ENCODE data around the gene SLC27A6. TPM values are rescaled to one million over a fixed set of nuclear protein-coding genes. Genes with fewer than 3 reads are reported as not detected.

Gene SLC27A6
- total RNA-seq, 1 experiment from 2014 or later, result 0.16 TPM

DNA sequence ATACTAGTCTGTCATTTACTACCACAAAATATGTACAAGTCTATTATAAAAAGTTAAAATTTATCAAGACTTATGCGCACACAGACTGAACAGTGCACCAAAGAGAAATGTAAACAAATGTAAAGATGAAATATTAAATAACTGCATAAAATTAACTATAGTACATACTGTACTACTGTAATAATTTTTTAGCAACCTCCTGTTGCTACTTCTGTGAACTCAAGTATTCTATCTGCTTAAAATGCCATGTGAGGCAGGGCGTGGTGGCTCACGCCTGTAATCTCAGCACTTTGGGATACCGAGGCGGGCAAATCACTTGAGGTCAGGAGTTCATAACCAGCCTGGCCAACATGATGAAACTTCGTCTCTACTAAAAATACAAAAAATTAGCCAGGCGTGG lies 115.5 kb downstream of the SLC27A6 start:
- Mint-ChIP-seq H3K4me3 (ENCODE audit: unreplicated experiment) (no peak overlapping the region), H3K4me1 (ENCODE audit: insufficient read depth, unreplicated experiment) (no peaks in the 10 kb centered on the region), H3K27me3 (ENCODE audit: insufficient read depth, unreplicated experiment) (peaks cover 12% of the 10 kb centered on the region), H3K27ac (ENCODE audit: low read depth, unreplicated experiment) (no peak overlapping the region), H3K36me3 (ENCODE audit: insufficient read depth, unreplicated experiment) (no peaks in the 10 kb centered on the region), H3K9me3 (ENCODE audit: unreplicated experiment) (no peaks in the 10 kb centered on the region)
- no peak for TF ChIP-seq CTCF (IDR thresholded peaks at IDR 0.05; ENCODE audit: unreplicated experiment)
- POLR2A ChIA-PET, result no interaction called here
- BruUV-seq (replicated peaks), result no TSS peak
- DNase-seq (ENCODE audit: unreplicated experiment), result no peak
- intact Hi-C loops (cut with micrococcal nuclease), result no loop called here
- CTCF ChIA-PET, result interaction anchor here (1.0 kb wide), 1 partner anchor 15 kb away, joined by 4 read pairs; no protein-coding TSS in a partner anchor

GRCh38 chr5:129082225-129083136 lies 117.2 kb downstream of the SLC27A6 start:
- Mint-ChIP-seq H3K36me3 (ENCODE audit: insufficient read depth, unreplicated experiment) (no peaks in the 10 kb centered on the region), H3K4me1 (ENCODE audit: insufficient read depth, unreplicated experiment) (no peaks in the 10 kb centered on the region), H3K27me3 (ENCODE audit: insufficient read depth, unreplicated experiment) (peaks cover 28% of the 10 kb centered on the region), H3K27ac (ENCODE audit: low read depth, unreplicated experiment) (no peak overlapping the region), H3K9me3 (ENCODE audit: unreplicated experiment) (no peaks in the 10 kb centered on the region), H3K4me3 (ENCODE audit: unreplicated experiment) (no peak overlapping the region)
- CTCF ChIA-PET, result interaction anchor here (1.0 kb wide), 1 partner anchor 689 kb away, joined by 3 read pairs; no protein-coding TSS in a partner anchor
- TF ChIP-seq CTCF (IDR thresholded peaks at IDR 0.05; ENCODE audit: unreplicated experiment), result no peak
- intact Hi-C loops (cut with micrococcal nuclease), result no loop called here
- DNase-seq (ENCODE audit: unreplicated experiment), result no peak
- POLR2A ChIA-PET, result interaction anchor here (2.2 kb wide), 1 partner anchor 12 kb away, joined by 7 read pairs; the partner anchor contains the start of gene ISOC1
- BruUV-seq (replicated peaks), result no TSS peak

Other genes with a start within 250 kb of the SLC27A6 start
- 11.2 and 12.8 TPM in 2 replicates for gene ISOC1, start 129.3 kb downstream of the SLC27A6 start, total RNA-seq (2022)

All from MCF 10A (cell line).